ENCODE data around the gene RNU1-4.
"Not testable (repeated sequence)": the region's sequence is repeated elsewhere in the genome, so short reads cannot be mapped to it uniquely, and the experiment has no call there.

Gene RNU1-4

GRCh38 chr1:16704502-16705100 is 35.7 kb upstream of the RNU1-4 start:
- DNase-seq (ENCODE audit: low read depth); in situ Hi-C loops (cut with HindIII; ENCODE audit: low sequenced_read_pairs); H3K4me3 ChIP-seq (ENCODE audit: low read depth, low read length): not testable (repeated sequence)

- in situ Hi-C loops (cut with HindIII; ENCODE audit: low sequenced_read_pairs); H3K4me3 ChIP-seq (ENCODE audit: low read depth, low read length); DNase-seq (ENCODE audit: low read depth): not testable (repeated sequence)
Observed at GRCh38 chr1:16706302-16706701, 34.0 kb upstream of the RNU1-4 start.

GRCh38 chr1:16707130-16708093 is 32.9 kb upstream of the RNU1-4 start:
- H3K4me3 ChIP-seq (ENCODE audit: low read depth, low read length); in situ Hi-C loops (cut with HindIII; ENCODE audit: low sequenced_read_pairs); DNase-seq (ENCODE audit: low read depth): not testable (repeated sequence)

- in situ Hi-C loops (cut with HindIII; ENCODE audit: low sequenced_read_pairs); DNase-seq (ENCODE audit: low read depth); H3K4me3 ChIP-seq (ENCODE audit: low read depth, low read length): not testable (repeated sequence)
Observed at GRCh38 chr1:16708704-16709103, 31.6 kb upstream of the RNU1-4 start.

- H3K4me3 ChIP-seq (ENCODE audit: low read depth, low read length); DNase-seq (ENCODE audit: low read depth); in situ Hi-C loops (cut with HindIII; ENCODE audit: low sequenced_read_pairs): not testable (repeated sequence)
Observed at GRCh38 chr1:16709659-16710087, 30.6 kb upstream of the RNU1-4 start.

- in situ Hi-C loops (cut with HindIII; ENCODE audit: low sequenced_read_pairs); DNase-seq (ENCODE audit: low read depth); H3K4me3 ChIP-seq (ENCODE audit: low read depth, low read length): not testable (repeated sequence)
Observed at GRCh38 chr1:16710618-16711017, 29.7 kb upstream of the RNU1-4 start.

GRCh38 chr1:16712131-16712530 is 28.2 kb upstream of the RNU1-4 start:
- in situ Hi-C loops (cut with HindIII; ENCODE audit: low sequenced_read_pairs); DNase-seq (ENCODE audit: low read depth): not testable (repeated sequence)

GRCh38 chr1:16712582-16712981 is 27.7 kb upstream of the RNU1-4 start:
- H3K4me3 ChIP-seq (ENCODE audit: low read depth, low read length); in situ Hi-C loops (cut with HindIII; ENCODE audit: low sequenced_read_pairs); DNase-seq (ENCODE audit: low read depth): not testable (repeated sequence)

More at GRCh38 chr1:16712131-16712530, 28.2 kb upstream of the RNU1-4 start:
- H3K4me3 ChIP-seq (ENCODE audit: low read depth, low read length): not testable (repeated sequence)

GRCh38 chr1:16712984-16713383 is 27.3 kb upstream of the RNU1-4 start:
- H3K4me3 ChIP-seq (ENCODE audit: low read depth, low read length); in situ Hi-C loops (cut with HindIII; ENCODE audit: low sequenced_read_pairs); DNase-seq (ENCODE audit: low read depth): not testable (repeated sequence)

GRCh38 chr1:16713480-16713879 is 26.8 kb upstream of the RNU1-4 start:
- H3K4me3 ChIP-seq (ENCODE audit: low read depth, low read length); in situ Hi-C loops (cut with HindIII; ENCODE audit: low sequenced_read_pairs); DNase-seq (ENCODE audit: low read depth): not testable (repeated sequence)

- TF ChIP-seq CTCF (IDR thresholded peaks at IDR 0.05; ENCODE audit: low read depth, low read length, missing control alignments): no peak
- in situ Hi-C loops (cut with HindIII; ENCODE audit: low sequenced_read_pairs): no loop called here
- DNase-seq (ENCODE audit: low read depth): no peak
- H3K4me3 ChIP-seq (ENCODE audit: low read depth, low read length): no peak overlapping the region
Observed at GRCh38 chr1:16716691-16717335, 23.5 kb upstream of the RNU1-4 start.

Measured in astrocyte of the cerebellum (primary cell).